Anterior cingulate cortex (tissue), 58 donors: ENCODE results near the gene LAMC3.
A peak's percentile ranks its signal among the peaks of the same experiment; 100 is the strongest.

Source experiments
- DNase-seq, 58 donors: peaks; one replicate each; lab custom pipeline; 2025; lab: John Stamatoyannopoulos, UW

Gene LAMC3

DNA sequence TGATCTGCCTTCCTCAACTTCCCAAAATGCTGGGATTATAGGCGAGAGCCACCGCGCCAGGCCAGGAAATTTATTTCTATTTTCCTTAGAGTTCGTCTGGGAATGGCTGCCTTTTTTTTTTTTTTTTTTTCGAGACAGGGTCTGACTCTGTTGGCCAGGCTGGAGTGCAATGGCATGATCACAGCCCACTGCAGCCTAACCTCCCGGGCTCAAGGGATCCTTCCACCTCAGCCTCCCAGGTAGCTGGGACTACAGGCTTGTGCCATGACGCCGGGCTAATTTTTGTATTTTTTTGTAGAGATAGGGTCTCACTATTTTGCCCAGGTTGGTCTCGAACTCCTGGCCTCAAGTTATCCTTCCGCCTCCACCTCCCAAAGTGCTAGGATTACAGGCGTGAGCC, 888 bp upstream of the LAMC3 start:
- no peak for DNase-seq

DNA sequence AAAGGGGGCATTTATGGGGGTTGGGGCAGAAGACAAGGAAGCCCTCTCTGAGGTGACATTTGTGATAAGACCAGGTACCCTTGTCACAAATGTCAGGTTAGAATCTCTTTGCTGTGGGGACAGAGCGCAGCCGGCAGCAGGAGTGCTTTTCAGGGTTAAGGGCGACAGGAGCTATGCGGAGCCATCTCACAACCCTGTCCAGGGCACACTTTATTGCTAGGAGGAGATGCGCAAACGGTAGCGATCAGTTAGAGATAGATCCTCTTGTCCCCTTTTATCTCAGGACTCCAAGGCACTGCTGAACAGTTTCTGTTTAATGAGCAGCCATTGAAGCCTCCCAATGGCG, 438 bp upstream of the LAMC3 start:
- DNase-seq, result no peak

DNA sequence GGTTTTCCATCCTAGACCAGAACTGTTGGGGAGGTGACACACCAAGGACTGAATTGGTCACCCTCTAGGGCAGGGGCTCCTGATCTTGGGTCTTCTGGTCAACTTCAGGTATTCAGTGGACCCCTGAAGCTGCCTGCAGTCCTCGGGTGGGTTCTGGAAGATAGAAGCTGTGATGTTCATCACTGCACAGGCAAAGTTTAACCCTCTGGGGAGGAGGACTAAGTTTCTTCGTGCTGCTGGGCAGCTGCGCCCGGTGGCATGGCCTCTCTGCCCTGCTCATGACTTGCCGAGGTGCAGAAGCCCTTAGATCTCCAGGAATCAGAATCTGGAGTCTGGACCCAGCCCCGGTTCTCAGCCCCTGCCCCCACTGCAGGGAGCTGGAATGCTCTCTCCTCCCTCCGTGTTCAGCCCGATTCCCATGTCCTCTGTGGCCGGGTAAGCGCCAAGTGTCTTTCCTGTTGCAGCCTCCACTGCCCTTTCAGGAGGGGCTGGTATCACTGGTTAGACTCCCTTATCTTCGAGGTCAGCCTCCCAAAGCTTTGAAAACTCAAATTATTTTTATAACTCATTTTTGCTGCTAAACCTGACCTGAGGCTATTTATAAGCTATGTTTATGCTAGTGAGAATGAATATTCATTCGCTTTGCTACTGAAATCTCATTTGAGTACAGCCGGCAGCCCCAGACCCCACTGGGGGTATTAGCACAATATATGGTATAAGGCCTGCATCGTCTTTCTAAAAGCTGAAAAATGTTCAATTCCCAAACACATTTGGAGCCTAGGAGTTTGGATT, 1.7 kb downstream of the LAMC3 start:
- DNase-seq, result no peak

DNA sequence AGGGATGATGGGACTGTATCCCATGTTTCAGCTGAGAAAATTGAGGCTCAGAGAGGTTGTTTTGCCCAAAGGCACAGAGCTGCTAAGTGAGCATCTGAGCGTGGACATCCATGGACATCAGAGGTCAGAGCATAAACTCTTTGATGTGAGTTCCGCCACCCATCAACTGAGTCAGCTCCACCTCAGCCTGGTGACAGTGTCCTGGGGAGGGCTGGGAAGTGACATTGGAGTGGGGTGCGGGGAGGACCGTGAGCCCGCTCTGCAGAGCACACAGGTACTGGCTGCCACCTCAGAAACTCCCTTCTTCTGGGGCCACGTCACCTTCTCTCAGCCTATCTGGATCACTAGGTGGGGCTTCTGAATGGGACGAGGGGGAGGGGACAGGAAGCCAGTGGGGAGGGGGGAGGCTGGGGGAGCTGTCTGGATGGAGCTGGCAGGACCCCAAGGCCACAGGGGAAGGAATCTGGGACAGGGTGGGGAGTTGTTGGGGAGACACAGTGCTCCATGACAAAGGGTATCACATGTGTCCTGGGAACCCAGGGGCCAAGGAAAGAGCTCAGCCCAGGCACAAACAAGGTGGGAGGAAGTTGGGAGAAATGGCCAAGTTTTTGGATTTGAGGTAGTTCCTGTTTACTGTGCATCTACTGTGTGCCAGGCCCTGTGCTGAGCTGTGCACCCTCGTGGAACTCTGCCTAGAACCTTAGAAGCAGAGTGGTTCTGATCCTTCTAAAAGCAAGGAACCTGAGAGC, 2.5 kb downstream of the LAMC3 start:
- DNase-seq, result no peak

DNA sequence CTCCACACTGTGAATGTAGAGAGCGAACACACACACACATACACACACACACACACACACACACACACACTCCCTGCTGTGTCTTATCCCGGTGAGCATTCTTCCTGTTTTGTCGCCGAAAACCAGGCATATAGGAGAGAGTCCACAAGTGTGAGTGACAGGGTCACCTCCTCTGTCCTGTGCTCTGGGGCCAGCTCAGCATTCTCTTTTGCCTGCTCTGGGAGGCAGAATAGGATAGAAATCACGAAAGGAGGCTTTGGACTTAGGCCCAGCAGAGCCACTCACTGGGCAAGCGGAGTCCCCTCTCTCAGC, 3.0 kb downstream of the LAMC3 start:
- DNase-seq, result no peak

DNA sequence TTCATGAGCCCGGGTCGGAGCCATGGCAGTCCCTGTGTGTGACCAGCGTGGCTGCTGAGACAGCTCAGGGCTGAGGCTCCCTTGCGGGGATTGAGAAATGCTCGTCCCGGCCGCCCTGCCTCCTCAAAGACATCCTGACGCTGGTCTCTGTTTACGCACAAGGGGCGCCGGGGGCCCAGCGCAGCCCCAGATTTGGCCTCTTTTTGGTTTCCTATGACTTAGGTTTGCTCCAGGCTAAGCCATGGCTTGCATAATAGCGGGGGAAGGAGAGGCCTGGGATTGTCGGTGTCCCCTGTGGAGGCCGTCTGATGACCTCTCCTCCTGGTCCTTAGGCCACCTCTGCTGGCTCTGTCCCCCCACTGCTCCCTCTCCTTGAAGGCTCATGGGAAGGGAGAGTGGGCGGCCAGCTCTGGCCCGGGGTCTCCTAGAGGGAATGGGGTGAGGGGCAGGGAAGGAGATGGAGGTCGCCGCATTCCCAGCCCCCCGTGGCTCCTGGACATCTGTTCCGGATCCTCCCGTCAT, 3.5 kb downstream of the LAMC3 start:
- DNase-seq, result no peak

DNA sequence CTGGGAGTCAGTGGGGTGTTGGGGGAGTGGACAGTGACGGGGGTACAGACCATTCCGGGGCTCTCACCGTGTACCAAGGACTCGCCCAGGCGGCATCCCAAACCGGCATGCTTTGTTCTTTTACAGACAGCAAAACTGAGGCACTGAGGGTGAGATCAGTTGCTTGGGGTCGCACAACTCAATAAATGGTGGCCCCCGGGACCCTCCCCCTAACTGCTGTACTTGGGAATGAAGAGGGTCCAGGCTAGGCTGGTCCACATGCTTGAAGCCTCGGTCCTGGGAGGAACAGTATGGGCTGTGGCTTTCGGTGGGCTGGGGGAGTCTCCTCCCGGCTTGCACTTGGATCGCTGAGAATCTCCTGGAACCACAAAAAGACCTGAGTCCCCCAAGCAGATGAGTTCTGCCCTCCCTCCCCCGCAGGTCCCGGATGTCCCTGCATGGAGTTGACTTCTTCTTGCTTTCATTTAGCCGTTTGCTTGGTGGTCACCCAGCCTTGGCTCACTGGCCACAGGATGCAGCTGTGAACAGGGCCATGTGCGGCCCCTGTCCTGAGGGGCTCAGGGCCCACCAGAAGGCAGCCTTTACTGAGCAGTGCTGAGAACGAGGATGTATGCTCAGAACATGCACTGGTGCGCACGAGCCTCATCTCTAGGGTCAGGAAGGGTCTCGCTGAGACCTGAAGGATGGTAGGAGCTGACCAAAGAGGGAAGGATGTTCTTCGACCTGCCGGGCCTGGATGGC, 4.2 kb downstream of the LAMC3 start:
- no peak for DNase-seq

DNA sequence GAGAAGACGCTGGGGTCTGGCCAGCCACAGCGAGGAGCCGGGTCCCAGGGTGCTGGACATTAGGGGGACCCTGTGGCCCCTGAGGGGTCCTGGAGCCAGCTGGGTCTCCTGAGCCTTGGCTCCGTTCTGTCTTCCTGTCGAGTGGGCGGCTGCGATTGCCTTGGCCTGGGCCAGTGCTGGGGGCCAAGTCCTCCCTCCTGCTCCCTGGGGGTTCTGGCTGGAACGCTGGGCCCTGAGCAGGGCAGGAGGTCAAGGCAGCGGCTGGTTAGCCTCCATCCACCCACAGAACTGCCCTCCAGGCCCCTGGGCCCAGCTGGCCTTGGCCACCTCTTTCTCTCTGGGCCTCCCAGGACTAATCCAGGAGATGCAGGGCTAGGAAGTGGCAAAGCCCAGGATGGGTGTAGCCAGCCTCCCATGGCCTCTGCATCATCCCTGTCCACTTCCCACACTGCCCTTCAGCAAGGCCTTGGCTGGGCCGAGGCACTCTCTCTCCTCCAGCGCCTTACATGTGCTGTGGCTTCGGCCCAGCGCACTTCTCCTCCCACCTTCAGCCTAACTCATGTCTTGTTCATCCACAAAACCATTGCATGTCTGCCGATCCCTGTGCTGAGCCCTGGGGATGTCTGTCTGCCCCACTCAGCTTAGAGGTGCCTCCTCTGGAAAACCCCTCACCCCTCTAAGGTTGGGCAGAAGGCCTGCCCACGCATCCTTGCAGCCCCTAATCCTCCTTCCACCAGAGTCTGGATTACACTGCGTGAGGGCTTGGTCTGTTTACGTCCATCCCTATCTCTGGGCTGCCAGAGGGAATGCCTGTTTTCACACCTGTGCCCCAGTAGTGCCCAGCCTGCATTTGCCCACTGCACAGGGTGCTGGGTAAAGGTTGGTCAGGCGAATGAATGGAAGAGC, 5.0 kb downstream of the LAMC3 start:
- DNase-seq, result no peak

DNA sequence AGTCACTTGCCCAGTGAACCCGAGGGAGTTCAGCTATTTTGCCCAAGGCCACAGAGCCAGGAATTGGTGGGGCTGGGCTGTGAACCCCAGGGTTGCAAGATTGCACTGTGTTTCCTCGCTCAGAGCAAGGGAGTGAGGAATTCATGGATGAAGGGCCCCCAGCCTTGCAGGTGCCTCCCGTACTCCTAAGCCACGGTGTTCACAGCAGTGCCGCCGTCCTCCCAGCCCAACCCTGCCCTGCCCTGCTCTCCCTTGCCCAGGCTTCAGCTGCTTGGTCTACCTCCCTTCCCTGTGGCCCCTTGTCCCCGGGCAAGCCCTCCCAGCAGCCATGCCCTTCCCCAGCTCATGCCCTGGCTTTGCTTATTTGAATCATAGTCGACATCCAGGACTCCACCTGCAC, 6.1 kb downstream of the LAMC3 start:
- DNase-seq, result no peak

DNA sequence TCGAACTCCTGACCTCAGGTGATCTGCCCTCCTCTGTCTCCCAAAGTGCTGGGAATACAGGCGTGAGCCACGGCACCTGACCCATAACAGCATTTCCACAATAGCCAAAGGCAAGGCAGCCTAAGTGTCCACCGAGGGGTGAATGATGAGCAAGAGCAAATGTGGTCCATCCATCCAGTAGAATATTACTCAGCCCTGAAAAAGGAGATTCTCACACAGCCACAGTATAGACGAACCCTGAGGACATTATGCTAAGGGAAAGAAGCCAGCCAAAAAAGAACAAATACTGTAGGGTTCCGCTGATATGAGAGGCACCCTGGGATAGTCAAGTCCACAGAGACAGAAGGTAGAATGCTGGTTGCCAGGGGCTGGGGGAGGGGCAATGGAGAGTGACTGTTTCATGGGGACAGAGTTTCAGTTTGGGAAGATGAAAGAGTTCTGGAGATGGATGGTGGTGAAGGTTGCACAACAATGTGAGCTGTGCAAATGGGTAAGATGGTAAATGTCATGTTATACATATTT, 7.0 kb downstream of the LAMC3 start:
- DNase-seq, result no peak

DNA sequence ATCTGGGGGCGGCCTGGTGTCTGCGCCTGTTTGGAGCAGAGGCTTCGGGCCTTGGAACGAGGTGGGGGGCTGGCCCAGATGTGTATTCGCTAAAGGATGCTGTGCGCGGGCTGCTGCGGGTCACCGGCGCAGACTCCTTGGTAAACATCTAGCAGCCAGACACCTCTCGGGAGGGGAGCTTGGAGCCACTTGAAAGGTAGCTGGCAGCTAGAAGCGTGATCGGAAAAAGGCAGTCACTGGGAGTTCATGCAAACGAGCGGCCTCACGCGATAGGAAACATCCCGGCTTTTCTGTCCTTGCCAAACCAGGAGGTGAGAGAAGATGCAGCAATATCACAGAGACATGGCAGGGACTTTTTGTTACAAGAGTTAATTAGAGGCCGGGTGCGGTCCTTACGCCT, 8.1 kb downstream of the LAMC3 start:
- DNase-seq, result no peak

DNA sequence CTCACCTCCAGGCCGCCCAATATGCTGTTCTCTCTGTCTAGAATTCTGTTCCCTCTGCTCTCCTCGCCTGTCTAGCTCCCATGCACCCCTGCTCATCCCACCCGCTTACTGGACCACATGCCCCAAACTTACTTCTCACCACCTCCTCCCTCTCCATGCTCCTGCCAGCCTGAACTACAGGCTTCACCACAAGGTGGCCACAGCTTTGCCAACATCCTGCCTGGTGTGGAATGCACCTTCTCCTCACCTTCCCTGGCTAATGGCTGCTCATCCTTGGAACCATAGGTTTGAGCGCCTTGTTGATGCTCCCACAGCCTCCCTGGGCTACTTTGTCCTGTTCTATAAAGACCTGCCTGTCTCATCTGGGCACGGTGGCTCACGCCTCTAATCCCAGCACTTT, 9.6 kb downstream of the LAMC3 start:
- DNase-seq, result no peak

DNA sequence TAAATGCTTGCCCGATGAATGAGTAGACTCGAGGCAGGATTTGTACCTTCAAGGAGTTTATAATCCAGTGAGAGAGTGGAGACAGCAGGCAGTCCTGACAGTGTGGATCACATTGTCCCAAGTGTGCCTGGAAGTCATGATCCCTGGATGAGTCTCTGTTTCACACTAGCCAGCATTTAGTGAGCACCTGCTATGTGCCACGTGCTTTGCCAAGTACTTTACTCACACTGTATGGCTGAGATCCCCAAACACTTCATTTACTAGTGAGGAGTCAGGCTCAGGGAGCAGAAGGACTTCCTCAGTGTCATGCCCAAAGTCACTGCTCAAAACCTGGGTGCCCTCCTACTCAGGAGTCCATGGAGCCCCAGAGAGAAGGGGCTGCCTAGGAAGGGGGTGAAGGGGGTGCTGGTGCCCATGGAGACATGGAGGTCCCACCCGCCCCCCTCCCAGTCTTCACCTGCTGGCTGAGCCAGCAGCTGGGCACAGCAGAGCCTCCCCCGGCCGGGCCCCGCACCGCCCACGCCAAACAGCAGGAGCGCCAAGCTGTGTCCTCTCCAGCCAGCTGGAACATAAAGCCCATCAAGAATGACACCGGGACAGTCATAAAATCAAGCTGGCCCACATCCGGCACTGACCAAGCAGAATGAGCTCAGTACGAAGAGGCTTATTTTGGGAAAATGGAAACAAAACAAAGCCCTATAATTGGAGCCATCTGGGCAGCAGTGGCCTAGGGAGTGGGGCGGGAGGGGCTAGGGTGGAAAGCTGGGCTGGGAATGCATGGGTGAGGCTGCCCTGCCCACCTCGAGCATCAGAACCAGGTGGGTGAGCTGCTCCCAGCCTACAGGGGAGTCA, 10.6 kb downstream of the LAMC3 start:
- peak in 2 of 58 donors; percentile 11 to 23 for DNase-seq

DNA sequence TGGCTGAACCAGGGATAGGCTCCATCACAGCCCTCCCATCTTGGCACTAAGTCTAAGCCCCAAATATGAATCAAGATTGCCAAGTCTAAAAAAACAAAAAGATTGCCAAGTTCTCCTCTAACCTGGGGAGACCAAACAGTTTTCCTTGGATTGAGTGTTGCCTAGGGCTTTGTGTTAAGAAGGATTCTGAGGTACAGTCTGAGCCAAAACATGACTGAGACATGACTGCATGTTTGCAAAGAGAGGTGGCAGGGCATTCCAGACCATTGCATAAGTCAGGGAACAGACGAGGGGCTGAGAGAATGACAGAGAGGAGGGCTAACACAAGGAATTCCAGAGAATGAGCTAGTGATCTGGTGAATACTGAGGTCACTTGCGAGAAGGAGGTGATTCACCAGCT, 11.4 kb downstream of the LAMC3 start:
- no peak for DNase-seq

DNA sequence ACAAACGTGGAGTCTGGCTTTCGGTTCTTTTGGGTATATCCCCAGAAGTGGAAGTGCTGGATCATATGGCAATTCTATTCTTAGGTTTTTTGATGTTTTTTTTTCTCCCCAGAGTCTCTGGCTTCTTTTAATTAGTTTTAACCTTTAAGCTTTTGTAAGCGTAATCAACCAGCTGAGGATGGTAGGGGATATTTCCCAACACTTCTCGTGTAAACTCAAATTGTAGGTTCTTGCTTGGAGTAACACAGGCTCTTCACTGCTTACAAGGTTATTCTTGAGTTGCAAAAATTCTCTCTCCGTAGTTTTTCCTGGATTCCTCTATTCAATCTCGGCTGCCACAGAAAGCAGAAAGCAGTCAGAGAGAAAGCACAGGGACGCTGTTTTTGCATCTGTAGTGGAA, 11.9 kb downstream of the LAMC3 start:
- DNase-seq, result no peak

DNA sequence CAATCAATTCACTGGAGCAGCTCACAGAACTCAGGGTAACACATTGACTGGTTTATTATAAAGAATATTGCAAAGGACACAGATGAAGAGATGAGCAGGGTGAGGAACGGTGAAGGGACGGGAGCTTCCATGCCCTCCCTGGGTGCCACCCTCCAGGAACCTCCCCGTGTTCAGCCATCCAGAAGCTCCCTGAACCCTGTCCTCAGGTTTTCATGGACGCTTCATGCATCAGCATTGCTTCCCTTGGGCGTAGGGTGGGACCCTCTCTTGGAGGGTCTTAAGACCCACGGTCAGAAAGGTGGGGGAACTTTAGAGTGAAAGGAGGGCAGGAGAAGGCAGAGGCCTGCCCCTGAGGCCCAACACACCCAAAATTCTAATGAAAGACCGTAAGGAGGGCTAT, 12.8 kb downstream of the LAMC3 start:
- DNase-seq, result no peak

DNA sequence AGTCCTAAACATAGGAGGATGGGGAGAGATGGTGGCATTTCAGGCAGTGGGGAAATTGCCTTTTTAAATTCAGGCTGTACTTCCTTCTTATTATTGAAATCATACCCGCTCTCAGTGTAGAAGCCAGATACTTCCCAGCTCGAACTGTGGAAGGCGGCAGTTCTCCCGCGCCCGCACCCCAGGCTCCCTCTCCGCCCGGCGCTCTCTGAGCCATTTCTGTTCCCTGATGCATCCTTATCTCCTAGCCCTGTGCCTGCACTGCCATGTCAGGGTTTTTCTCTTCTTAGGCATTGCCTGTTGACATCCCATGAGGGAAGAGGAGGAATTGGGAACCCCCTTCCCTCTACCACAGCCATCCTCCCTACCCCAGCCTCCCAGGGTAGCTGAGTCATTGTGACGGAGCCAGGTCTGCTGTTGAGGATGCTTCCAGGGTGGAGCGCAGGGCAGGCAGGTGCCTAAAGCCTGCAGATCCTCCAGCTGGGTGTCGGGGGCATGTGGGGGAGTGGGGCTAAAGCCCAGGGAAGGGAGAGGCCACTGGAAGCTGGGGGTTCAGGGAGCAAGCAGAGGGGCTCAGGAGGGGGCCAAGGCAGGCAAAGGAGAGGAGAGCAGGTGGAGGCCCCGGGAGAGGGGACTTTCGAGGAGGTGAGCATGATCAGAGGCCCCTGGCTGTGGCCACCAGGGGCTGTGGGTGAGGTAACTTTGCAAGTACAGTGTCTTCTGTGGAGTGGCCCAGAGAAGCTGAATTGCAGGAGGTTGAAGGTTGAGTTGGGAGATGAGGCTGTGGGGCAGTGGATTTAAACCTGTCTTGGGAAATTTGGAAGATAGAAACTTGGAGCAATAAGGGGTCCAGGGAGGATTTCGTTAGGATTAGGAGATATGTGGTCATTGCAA, 16.2 kb downstream of the LAMC3 start:
- DNase-seq, result no peak
